NCI-H526 treated with DMSO at 0.1 percent for 48 hours (cell line): ENCODE results near the gene NHLH2.

Source experiments
- DNase-seq: peaks from one replicate; lab custom pipeline; 2025; lab: John Stamatoyannopoulos, UW

The NHLH2 gene

GRCh38 chr1:115797486-115797885, 43.4 kb downstream of the NHLH2 start:
- no peak for DNase-seq

GRCh38 chr1:115796897-115797296, 44.0 kb downstream of the NHLH2 start:
- DNase-seq: no peak

DNA sequence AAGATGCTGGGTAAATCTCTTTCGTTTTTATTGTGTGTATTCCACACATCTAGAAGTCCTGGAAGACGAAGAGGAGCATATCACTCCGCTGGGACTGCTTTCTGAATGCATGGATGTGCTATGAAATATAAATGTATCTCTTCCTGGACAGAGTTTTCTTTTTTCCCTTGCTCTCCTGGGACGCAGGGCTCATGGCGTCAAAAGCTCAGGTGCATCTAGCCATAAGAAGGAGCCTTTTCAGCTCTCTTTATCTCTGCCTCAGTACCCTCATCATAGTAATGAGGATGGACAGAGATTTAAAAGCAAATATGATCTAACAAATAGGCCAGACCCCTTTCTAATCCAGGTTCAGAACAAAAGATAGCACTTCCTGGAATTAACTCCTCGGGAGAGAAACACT, 44.9 kb downstream of the NHLH2 start:
- no peak for DNase-seq

- no peak for DNase-seq
These were observed 45.8 kb downstream of the NHLH2 start for GRCh38 chr1:115794976-115795639.

DNA sequence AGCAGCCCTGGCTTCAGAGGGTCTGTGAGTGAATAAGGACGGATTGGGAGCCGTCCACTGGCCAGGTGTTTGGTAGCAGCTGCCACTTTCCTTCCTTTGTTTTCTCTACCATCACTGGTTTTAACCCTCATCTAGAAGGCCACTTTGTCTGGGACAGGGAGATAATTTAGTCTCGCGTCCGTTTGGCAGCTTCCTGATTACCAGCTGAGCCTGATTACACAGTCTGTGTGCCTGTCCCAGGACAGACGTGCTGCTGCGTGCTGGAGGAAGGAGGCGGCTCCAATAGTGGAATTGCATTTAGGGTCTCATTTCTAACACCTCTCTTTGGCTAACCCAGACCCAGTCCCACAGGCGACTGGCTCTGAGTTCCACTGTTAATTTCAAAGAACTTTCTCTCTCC, 47.8 kb downstream of the NHLH2 start:
- DNase-seq: no peak

DNA sequence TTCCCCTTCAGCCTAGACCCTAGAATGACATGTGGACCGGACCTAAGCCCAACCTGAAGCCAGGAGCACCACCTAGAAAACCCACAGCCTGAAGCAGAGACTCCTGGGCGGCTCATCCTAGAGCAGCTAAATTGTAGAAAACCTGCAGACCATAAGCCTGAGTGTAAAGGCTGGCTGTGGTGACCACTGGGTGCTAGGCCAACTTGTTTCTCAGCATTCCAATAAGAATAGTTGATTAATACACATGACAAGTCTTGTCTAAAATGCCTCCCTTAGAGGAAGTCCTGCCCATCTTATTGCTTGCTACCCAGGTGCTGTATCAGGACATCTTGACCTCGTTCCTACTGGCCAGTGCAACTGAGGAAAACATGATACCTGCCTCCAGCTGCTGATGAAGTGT, 49.1 kb downstream of the NHLH2 start:
- no peak for DNase-seq

- no peak for DNase-seq
These were observed 50.1 kb downstream of the NHLH2 start for GRCh38 chr1:115790846-115791245.

DNA sequence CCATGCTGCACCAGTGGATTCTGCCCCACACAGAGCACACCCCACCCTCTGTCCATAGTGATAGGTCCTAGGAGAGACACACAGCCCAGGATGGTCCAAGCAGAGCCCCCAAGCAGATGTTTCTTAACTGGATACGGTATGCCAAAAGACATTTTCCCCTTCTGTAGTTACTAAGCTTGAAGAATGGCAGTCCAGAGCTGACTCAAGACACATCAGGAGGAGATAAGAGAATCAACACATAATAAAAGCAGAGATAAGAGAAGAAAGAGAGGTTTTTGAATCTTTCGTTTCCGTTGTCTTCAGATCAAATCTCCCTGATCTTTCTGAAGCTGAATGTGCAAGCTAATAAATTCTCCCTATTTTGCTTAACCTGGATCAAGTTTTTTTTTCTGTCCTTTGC, 50.6 kb downstream of the NHLH2 start:
- DNase-seq: no peak
